ENCODE measurements around the gene UGT1A3.

DNA sequence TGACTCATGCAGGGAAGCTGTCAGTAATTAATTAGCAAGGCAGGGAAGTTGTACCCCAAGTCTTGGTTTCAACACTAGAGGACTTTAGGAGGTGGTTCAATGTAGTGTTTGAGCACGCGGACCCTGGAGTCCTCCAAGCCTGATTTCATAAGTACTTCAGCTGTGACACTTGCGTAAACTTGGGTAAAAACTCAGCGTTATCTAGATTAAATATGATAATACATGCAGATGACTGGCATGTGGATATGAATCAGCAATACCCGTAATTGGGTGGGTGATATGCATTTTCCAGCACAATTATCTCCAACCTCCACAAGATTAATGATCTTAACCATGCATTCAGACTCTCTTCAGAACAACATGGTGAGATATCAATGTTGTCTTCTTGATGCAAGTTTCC is 41.9 kb upstream of the UGT1A3 start:
- TF ChIP-seq, protein P1, sequence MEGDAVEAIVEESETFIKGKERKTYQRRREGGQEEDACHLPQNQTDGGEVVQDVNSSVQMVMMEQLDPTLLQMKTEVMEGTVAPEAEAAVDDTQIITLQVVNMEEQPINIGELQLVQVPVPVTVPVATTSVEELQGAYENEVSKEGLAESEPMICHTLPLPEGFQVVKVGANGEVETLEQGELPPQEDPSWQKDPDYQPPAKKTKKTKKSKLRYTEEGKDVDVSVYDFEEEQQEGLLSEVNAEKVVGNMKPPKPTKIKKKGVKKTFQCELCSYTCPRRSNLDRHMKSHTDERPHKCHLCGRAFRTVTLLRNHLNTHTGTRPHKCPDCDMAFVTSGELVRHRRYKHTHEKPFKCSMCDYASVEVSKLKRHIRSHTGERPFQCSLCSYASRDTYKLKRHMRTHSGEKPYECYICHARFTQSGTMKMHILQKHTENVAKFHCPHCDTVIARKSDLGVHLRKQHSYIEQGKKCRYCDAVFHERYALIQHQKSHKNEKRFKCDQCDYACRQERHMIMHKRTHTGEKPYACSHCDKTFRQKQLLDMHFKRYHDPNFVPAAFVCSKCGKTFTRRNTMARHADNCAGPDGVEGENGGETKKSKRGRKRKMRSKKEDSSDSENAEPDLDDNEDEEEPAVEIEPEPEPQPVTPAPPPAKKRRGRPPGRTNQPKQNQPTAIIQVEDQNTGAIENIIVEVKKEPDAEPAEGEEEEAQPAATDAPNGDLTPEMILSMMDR (IDR thresholded peaks at IDR 0.05): no peak
- no peak for TF ChIP-seq EZH2 (IDR thresholded peaks at IDR 0.05; ENCODE audit: borderline replicate concordance, insufficient read depth, low read depth, low read length, poor library complexity, severe bottlenecking)

All from B cell (primary cell).